COR-L47 (cell line): Measurements from ENCODE around the gene RELL2.

ENCODE experiments used
- DNase-seq: peaks from one replicate; lab custom pipeline; 2025; lab: John Stamatoyannopoulos, UW

Gene RELL2

DNA sequence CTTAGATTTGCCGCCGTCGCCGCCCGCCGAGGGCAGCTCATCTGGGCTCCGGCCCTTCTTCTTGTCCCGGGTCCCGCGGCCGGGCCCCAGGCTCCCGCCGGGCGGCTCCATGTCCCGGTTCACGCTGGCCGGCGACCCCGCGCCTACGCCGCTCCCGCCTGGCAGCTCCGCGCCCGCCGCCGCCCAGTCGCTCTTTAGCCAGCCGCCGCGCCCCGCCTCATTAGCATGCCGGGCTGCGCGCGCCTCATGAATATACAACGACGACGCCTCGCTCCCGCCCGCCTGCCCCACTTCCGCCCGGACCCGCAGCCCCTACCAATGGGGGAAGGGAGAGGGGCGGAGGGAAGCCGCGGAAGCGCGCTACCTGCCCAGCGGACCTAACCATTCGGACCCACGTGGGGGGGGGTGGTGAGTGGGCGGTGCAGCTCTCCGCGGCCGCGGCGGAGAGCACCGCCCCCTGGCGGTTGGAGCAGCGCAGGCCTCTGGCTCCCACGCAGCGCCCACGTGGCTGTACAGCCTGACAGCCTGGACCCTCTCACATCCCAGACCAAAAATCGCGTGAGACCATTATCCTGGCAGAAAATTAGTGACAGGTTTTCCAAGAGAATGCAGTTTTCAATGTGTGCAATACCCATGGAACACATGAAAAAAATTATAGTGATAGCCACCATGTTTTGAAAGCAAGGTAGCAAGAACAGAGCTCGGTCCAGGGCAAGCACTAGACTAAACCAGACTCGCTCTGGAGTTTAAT is 17.8 kb upstream of the RELL2 start, which contains the start of gene DIAPH1:
TSS of gene DIAPH1 (minus strand) at position 197 of the 751 bp plus-strand sequence. CDS start at position 111, 86 bp downstream.
- DNase-seq = peak; percentile 98

DNA sequence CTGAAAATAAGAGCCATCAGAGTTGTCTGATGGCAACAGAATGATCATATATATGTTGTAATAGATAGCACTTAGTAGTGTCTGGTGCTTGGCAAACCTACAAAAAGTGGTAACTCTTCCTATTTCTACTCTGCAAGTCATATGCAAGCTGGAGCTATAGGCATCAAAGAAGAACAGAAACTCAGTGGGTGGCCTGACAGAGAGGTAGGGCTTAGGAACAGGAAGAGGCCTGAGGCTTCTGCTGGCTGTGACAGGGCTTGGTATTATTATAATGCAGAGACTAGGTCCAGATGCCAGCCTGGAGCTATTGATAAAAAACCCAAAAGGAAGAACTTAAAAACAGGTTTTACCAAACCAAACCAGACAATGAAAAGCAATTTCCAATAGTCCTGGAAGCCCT is 13.6 kb upstream of the RELL2 start:
- DNase-seq = no peak

GRCh38 chr5:141623611-141624010 is 13.2 kb upstream of the RELL2 start:
- DNase-seq = no peak

DNA sequence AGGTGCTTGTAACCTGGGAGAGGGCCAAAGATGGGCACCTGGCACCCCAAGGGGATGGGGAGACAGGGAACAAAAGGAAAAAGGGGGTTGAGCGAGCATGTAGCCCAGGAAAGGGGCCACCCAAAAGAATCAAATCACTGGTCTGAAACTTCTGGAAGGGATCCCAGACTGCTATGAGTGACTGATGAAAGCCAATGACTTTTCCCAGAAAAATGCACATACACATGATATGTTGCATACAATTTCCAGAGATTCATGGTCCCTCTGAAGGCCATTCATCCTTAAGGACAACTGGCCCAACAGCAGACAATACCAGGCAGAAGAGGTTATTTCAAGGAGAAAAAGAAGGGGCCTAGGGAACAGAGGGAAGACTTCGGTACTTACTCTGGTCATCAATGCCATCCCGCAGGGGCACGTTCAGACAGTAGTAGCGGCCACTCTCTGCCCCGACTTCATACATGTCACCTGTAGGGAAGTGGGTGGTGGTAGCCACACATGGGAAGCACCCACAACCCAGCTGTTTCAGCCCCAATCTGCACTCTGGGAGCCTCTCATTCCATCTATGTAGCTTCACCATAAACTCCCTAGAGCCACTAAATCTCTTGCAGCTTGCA is 8.5 kb upstream of the RELL2 start:
- no peak for DNase-seq

- no peak for DNase-seq
Observed at GRCh38 chr5:141630570-141631140, 6.1 kb upstream of the RELL2 start.

- DNase-seq = peak; percentile 28
Observed at GRCh38 chr5:141632650-141633049, 4.1 kb upstream of the RELL2 start.

DNA sequence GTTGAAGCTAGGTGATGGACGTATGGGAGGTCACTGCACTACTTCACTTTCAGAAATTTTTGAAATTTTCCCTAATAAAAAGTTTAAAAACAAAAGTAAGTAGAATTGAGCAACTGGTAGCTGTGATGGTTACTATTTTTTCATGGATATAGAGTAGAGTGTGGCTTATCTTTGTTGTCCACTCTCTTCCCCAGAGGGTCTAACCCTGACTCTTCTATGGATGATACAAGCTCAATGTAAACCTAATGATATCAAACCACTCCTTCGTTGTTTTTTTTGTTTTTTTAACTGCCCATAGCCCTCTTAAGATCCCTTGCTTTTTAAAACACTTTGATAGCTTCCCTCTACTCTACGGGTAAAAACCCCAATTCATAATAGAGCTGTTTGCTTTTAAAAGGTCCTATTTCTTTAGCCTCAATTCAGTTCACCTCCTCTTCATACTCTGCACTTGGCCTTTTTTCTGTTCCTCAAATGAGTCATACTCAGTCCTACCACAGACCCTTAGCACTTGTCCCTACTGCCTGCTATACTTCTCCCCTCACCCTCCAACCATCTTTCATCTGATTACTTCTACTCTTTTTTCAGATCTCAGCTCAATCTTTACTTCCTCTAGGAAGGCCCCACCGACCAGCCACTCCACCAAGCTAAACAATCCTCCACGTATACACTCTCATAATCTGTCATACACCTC is 2.8 kb upstream of the RELL2 start:
- no peak for DNase-seq

DNA sequence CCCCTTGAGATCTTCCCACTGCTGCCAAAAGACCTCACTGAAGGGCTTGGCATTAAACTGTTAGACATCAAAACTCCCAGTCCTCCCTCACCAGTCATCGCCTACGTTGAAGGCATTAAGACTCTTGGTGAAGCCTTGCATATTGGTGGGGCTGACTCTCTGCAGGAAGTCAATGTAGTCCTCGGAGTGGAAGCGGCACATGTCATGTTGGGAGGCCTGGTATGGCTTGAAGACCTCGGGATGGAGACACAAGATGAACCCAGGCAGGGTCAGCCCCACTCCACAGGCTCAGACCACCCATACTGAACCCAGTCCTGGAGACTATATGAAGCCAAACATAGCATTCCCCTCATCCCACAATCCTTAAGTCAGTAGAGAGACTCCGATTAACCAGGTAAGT is 2.1 kb upstream of the RELL2 start:
- no peak for DNase-seq

DNA sequence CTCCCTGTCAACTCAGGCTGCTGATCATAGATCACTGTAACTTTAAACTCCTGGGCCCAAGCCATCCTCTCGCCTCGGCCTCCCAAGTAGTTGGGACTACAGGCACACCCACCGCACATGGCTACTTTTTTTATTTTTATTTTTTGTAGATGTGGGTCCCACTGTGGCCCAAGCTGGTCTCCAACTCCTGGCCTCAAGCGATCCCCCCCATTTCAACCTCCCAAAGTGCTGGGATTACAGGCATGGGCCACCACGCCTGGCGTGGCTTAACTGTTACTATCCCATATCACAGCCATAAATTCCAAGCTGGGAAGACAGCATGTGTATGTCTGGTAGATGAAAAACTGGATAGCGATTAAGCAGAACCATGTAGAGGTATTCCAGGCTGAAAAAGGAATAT is 1.2 kb upstream of the RELL2 start:
- no peak for DNase-seq

- no peak for DNase-seq
Observed at GRCh38 chr5:141636106-141636412, 738 bp upstream of the RELL2 start.

DNA sequence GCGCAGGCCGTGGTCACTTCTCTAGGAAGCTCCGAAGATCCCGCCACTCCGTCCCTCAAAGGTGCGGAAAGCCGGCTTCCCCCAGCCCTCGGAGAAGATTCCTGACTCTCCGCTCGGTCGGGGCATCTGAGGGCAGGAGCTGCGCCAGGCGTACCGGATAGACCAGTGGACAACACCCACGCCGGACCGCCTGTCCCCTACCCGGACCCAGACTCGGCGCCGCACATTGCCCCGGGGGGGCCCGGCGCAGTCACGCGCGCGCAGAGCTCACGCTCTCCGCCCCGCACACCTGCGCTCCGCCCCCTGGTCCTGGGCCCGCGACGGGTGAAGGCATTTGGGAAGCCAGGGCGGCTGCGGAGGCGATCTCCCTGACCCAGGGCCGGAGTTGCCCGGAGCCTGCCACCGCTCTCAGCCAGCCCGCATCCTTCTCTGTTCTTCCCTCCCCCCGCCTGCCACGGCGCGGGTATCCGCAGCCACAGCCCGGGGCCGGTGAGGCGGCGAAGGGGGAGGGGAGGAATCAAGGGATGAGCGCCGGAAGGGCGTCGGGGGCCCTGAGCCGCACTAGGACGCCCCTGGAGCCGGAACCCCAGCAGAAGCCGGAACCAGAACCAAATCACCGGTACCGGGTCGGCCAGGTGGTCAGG is 448 bp downstream of the RELL2 start:
- DNase-seq = peak; percentile 29

- peak; percentile 6 for DNase-seq
Observed at GRCh38 chr5:141637767-141638419, 1.1 kb downstream of the RELL2 start.

DNA sequence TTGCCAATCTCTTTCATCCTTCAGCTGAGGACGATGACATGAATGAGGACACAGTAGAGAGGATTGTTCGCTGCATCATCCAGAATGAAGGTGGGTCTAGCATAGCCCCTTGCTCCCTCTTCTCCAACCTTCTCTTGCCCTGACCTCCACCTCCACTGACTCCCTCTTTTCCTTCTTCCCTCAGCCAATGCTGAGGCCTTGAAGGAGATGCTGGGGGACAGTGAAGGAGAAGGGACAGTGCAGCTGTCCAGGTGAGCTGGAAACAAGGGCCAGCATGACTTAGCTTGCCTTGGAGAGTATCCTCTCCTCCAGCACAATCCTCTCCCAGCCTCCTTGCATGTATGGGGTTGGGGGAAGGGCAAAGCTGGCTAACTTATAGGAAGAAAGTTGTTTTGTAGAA is 2.0 kb downstream of the RELL2 start:
- DNase-seq = no peak

DNA sequence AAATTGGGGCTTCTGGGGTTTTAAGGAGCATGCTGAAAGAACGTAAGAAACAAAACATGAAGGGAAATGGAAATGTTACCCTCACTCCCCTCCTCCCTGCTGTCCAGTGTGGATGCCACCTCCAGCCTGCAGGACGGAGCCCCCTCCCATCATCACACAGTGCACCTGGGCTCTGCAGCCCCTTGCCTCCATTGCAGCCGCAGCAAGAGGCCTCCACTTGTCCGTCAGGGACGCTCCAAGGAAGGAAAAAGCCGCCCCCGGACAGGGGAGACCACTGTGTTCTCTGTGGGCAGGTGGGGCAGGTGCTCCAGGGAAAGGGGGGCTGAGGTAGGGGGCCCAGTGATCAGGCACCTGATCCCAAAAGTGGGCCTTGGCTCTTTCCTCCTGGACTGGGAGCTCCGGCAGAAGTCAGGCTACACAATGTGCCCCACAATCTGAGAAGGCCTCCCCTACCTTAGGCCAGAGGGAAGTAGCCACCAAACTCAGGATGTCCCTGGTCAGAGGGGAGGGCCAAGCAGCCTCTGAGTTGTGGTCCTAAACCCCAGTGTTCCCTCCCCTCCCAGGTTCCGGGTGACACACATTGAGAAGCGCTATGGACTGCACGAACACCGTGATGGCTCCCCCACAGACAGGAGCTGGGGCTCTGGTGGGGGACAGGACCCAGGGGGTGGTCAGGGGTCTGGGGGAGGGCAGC is 2.7 kb downstream of the RELL2 start:
- no peak for DNase-seq

DNA sequence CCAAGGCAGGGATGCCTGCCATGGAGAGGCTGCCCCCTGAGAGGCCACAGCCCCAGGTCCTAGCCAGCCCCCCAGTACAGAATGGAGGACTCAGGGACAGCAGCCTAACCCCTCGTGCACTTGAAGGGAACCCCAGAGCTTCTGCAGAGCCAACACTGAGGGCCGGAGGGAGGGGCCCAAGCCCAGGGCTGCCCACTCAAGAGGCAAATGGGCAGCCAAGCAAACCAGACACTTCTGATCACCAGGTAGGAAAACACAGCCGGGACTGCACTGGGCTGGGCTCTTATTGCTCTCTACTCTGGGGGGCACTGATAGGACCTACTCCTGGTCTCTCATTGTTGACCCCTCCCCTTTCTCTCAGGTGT is 3.2 kb downstream of the RELL2 start:
- DNase-seq = no peak

GRCh38 chr5:141640698-141641097 is 3.9 kb downstream of the RELL2 start:
- no peak for DNase-seq

GRCh38 chr5:141641634-141642267 is 5.0 kb downstream of the RELL2 start:
- DNase-seq = no peak

DNA sequence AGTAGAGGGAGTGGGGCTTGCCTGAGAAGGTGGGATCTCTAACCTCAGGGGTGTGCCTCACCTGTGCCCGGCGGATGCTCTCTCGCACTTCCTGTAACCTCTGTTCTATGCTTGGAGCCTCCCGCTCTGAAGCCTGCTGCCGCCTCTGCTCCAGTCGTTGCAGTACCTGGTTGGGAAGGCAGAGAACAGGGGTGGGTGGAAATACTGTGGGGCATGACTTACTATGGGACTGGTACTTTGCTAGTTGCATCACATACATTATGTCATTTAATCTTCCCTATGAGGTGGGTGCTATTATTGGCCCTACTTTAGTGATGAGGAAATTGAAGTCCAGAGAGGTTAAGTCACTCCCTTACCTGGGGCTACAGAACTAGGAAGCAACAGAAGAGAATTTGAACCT is 9.2 kb downstream of the RELL2 start:
- DNase-seq = no peak

- DNase-seq = no peak
Observed at GRCh38 chr5:141647242-141647641, 10.4 kb downstream of the RELL2 start.

- DNase-seq = no peak
Observed at GRCh38 chr5:141647851-141648250, 11.1 kb downstream of the RELL2 start.
